Calu3 (cell line): ENCODE measurements around the gene OR2F1. TPM values are rescaled to one million over a fixed set of nuclear protein-coding genes. Genes with fewer than 3 reads are reported as not detected.

Source experiments
- BruUV-seq: library from RNA; stranded (reverse); fragments of 400-500 nt; replicated peaks from 2 replicates; lab custom pipeline; 2021; lab: Mats Ljungman, UMichigan
- CTCF ChIA-PET: fragments of 300-600 bp; sonication (Branson Sonifier 250); formaldehyde crosslinking; loops from one replicate; lab custom pipeline; 2022; ENCODE audit warnings: antibody characterized with exemption; lab: Charles Lee
- DNase-seq: peaks from one replicate; pipeline ENCODE4 v3.0.0; 2022
- H3K27ac Mint-ChIP-seq: one replicate; pipeline ENCODE4 v1.8.0; 2022; ENCODE audit warnings: mixed read lengths; ENCODE audit not compliant: unreplicated experiment
- H3K27me3 Mint-ChIP-seq: one replicate; pipeline ENCODE4 v1.8.0; 2022; ENCODE audit warnings: mixed read lengths; ENCODE audit not compliant: unreplicated experiment
- H3K36me3 Mint-ChIP-seq: one replicate; pipeline ENCODE4 v1.8.0; 2022; ENCODE audit warnings: mild to moderate bottlenecking, moderate library complexity, mixed read lengths; ENCODE audit not compliant: insufficient read depth, unreplicated experiment
- H3K4me1 Mint-ChIP-seq: one replicate; pipeline ENCODE4 v1.8.0; 2022; ENCODE audit warnings: mild to moderate bottlenecking, low read depth, mixed read lengths; ENCODE audit not compliant: unreplicated experiment
- H3K4me3 Mint-ChIP-seq: one replicate; pipeline ENCODE4 v1.8.0; 2022; ENCODE audit warnings: mild to moderate bottlenecking, low read depth, moderate library complexity, mixed read lengths; ENCODE audit not compliant: unreplicated experiment
- H3K9me3 Mint-ChIP-seq: one replicate; pipeline ENCODE4 v1.8.0; 2022; ENCODE audit warnings: low read depth, mixed read lengths; ENCODE audit not compliant: unreplicated experiment
- CTCF ChIP-seq: fragments of 200-600 bp; IDR thresholded peaks from one replicate; pipeline ENCODE4 v1.8.0; 2022; ENCODE audit warnings: antibody characterized with exemption; ENCODE audit not compliant: unreplicated experiment
- intact Hi-C: fragments of 100-400 bp; cut with micrococcal nuclease; formaldehyde crosslinking; loops from one replicate; pipeline ENCODE4 v1.10.0; 2022; ENCODE audit not compliant: unreplicated experiment
- total RNA-seq: library from RNA; stranded (reverse); gene quantifications from 2 replicates; pipeline ENCODE4 v1.2.3, GENCODE V29; 2022

Gene OR2F1
- total RNA-seq, 1 experiment from 2014 or later = not detected

- H3K4me3 Mint-ChIP-seq = no peak overlapping the region
- BruUV-seq = no TSS peak
- H3K4me1 Mint-ChIP-seq = no peaks in the 10 kb centered on the region
- H3K27ac Mint-ChIP-seq = no peak overlapping the region
- intact Hi-C loops = no loop called here
- H3K9me3 Mint-ChIP-seq = no peaks in the 10 kb centered on the region
- DNase-seq = no peak
- peaks cover 8% of the 10 kb centered on the region for H3K27me3 Mint-ChIP-seq
- no peaks in the 10 kb centered on the region for H3K36me3 Mint-ChIP-seq
- CTCF ChIA-PET = no interaction called here
- TF ChIP-seq CTCF = no peak
These were observed 39.5 kb upstream of the OR2F1 start for GRCh38 chr7:143914938-143915652.

- no peak for TF ChIP-seq CTCF
- intact Hi-C loops = loop anchor here (5.0 kb wide), 1 partner anchor 32 kb away; no protein-coding TSS in a partner anchor
- DNase-seq = no peak
- Mint-ChIP-seq H3K36me3 (no peaks in the 10 kb centered on the region), H3K27ac (no peak overlapping the region), H3K4me3 (no peak overlapping the region), H3K4me1 (no peaks in the 10 kb centered on the region), H3K27me3 (peaks cover 30% of the 10 kb centered on the region), H3K9me3 (no peaks in the 10 kb centered on the region)
- CTCF ChIA-PET = no interaction called here
- no TSS peak for BruUV-seq
These were observed 29.8 kb upstream of the OR2F1 start for GRCh38 chr7:143924851-143925250.

GRCh38 chr7:143929224-143929920, 25.3 kb upstream of the OR2F1 start:
- intact Hi-C loops = no loop called here
- no TSS peak for BruUV-seq
- Mint-ChIP-seq H3K9me3 (no peaks in the 10 kb centered on the region), H3K36me3 (no peaks in the 10 kb centered on the region), H3K4me3 (no peak overlapping the region), H3K27me3 (peaks cover 13% of the 10 kb centered on the region), H3K4me1 (no peaks in the 10 kb centered on the region), H3K27ac (no peak overlapping the region)
- TF ChIP-seq CTCF = no peak
- CTCF ChIA-PET = no interaction called here
- DNase-seq = no peak

- no TSS peak for BruUV-seq
- CTCF ChIA-PET = interaction anchor here (0.7 kb wide), 1 partner anchor 196 kb away, joined by 3 read pairs; no protein-coding TSS in a partner anchor
- TF ChIP-seq CTCF = no peak
- no peaks in the 10 kb centered on the region for H3K4me1 Mint-ChIP-seq
- no peak for DNase-seq
- H3K36me3 Mint-ChIP-seq = no peaks in the 10 kb centered on the region
- H3K27me3 Mint-ChIP-seq = peaks cover 13% of the 10 kb centered on the region
- intact Hi-C loops = no loop called here
- H3K9me3 Mint-ChIP-seq = no peaks in the 10 kb centered on the region
- no peak overlapping the region for H3K27ac Mint-ChIP-seq
- H3K4me3 Mint-ChIP-seq = no peak overlapping the region
These were observed 22.9 kb upstream of the OR2F1 start for GRCh38 chr7:143931739-143932138.
